ENCODE data around the gene ADAMTS5. TPM values are rescaled to one million over a fixed set of nuclear protein-coding genes. Genes with fewer than 3 reads are reported as not detected.

ADAMTS5 gene
- total RNA-seq, 1 donor from 2014 or later: 62.8 TPM

DNA sequence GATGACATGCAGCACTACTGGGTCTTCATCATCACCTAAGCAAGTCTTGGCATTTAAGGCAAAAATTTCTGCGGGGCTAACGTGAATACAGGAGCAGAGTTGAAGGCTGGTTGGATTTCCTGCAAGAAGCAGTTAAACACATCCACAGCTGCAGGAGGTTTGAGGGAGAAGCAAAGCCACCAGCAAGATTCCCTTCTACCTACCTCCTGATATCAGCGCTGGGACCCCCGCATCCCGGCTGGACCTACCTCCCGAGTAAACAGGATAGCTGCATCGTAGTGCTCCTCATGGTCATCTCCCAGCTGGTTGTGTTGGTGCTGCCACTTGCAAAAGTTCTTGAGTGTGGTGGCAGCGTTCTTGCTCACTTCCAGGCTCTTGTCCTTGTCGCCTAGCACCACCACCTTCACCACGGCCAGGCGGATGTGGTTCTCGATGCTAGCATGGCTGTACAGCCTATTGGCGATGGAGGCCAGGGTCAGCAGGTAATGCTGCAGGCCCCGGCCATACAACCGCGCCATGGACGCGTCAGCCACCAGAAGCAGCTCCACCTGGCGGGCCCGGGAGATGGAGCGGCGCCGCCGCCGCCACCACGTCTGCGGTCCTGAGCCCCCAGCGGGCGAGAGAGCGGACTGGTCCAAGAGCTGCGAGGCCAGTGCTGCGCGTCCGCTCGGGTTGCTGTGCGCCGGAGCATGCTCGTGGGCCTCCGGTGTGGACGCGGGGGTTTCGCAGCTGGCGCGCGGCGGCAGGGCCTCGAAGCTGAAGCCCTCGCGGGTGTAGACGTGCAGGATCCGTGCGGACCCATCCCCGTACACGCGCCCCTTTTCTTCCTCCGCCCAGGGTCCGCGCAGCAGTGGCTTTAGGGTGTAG is 1.6 kb downstream of the ADAMTS5 start:
- peaks cover 30% of the 10 kb centered on the region for H3K36me3 Mint-ChIP-seq (ENCODE audit: unreplicated experiment)
- TF ChIP-seq, protein P1, sequence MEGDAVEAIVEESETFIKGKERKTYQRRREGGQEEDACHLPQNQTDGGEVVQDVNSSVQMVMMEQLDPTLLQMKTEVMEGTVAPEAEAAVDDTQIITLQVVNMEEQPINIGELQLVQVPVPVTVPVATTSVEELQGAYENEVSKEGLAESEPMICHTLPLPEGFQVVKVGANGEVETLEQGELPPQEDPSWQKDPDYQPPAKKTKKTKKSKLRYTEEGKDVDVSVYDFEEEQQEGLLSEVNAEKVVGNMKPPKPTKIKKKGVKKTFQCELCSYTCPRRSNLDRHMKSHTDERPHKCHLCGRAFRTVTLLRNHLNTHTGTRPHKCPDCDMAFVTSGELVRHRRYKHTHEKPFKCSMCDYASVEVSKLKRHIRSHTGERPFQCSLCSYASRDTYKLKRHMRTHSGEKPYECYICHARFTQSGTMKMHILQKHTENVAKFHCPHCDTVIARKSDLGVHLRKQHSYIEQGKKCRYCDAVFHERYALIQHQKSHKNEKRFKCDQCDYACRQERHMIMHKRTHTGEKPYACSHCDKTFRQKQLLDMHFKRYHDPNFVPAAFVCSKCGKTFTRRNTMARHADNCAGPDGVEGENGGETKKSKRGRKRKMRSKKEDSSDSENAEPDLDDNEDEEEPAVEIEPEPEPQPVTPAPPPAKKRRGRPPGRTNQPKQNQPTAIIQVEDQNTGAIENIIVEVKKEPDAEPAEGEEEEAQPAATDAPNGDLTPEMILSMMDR (IDR thresholded peaks at IDR 0.05): peak; percentile 55
- peak; percentile 85 for DNase-seq (ENCODE audit: extremely low spot score, unreplicated experiment)
- H3K4me3 Mint-ChIP-seq (ENCODE audit: unreplicated experiment): peak overlapping the region; percentile 98
- no peaks in the 10 kb centered on the region for H3K27me3 Mint-ChIP-seq (ENCODE audit: unreplicated experiment)
- peaks cover 34% of the 10 kb centered on the region for H3K4me1 Mint-ChIP-seq (ENCODE audit: unreplicated experiment)
- no peaks in the 10 kb centered on the region for H3K9me3 Mint-ChIP-seq (ENCODE audit: unreplicated experiment)
- peak overlapping the region; percentile 82 for H3K27ac Mint-ChIP-seq (ENCODE audit: unreplicated experiment)

DNA sequence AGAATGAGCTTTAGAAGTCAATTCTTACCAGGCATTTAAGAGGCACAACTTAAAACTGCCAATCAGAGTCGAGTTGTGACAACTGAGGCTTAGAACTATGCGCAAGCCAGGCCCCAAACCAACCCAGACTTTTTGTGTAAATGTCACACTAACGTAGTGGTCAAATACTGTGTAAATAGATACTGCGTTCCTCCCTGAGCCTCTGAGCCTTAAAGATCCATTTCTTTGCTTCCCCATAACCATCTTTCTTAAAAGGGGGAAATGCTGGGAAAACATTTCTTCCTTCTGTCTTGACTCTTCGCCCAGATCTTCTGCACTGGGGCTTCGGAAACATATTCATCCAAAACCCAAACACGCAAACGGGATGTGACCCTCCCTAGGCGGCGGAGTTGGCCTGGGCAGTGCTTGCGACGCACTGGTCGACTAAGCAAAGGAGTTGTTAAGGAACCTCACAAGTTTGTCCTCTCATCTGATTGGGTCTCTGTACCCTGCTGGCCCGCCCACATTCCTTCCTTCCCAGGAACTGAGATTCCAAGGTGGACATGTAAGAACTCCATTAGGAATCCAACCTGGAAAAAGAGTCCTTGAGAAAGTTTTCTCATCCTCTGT is 2.6 kb downstream of the ADAMTS5 start:
- TF ChIP-seq, protein P1 (IDR thresholded peaks at IDR 0.05): no peak
- Mint-ChIP-seq H3K4me1 (ENCODE audit: unreplicated experiment) (peaks cover 31% of the 10 kb centered on the region), H3K4me3 (ENCODE audit: unreplicated experiment) (peak overlapping the region; percentile 98), H3K36me3 (ENCODE audit: unreplicated experiment) (peaks cover 30% of the 10 kb centered on the region), H3K27me3 (ENCODE audit: unreplicated experiment) (no peaks in the 10 kb centered on the region), H3K9me3 (ENCODE audit: unreplicated experiment) (no peaks in the 10 kb centered on the region), H3K27ac (ENCODE audit: unreplicated experiment) (peak overlapping the region; percentile 82)
- no peak for DNase-seq (ENCODE audit: extremely low spot score, unreplicated experiment)

DNA sequence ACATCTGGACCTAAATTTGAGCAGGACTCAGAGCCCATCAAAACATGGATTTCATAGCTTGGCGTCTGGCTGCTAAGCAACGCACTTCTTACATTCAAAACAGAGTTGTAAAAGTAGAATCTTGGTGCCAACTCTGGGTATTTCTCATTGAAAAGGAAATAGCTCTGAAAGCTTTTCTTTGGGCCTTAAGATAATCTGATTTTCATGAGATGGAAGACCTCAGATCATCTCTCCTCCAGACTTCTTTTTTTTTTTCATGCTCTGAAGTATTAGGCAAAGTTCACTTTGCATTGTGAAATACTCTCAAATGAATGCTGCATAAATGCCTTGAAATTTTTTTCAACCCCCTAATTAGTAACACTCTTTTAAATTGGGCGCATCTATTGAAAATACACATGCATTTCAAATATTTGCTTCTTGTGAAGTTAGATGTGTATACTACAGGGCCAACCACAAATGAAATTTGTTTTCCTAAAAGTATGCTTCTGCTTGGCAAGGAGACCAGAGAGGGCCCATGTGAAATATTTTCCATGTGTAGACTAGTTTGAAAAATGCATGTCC is 4.2 kb downstream of the ADAMTS5 start:
- H3K9me3 Mint-ChIP-seq (ENCODE audit: unreplicated experiment): no peaks in the 10 kb centered on the region
- peak overlapping the region; percentile 72 for H3K27ac Mint-ChIP-seq (ENCODE audit: unreplicated experiment)
- TF ChIP-seq, protein P1 (IDR thresholded peaks at IDR 0.05): no peak
- H3K4me1 Mint-ChIP-seq (ENCODE audit: unreplicated experiment): peaks cover 23% of the 10 kb centered on the region
- no peak for DNase-seq (ENCODE audit: extremely low spot score, unreplicated experiment)
- H3K36me3 Mint-ChIP-seq (ENCODE audit: unreplicated experiment): peaks cover 37% of the 10 kb centered on the region
- no peaks in the 10 kb centered on the region for H3K27me3 Mint-ChIP-seq (ENCODE audit: unreplicated experiment)
- H3K4me3 Mint-ChIP-seq (ENCODE audit: unreplicated experiment): peak overlapping the region; percentile 98

DNA sequence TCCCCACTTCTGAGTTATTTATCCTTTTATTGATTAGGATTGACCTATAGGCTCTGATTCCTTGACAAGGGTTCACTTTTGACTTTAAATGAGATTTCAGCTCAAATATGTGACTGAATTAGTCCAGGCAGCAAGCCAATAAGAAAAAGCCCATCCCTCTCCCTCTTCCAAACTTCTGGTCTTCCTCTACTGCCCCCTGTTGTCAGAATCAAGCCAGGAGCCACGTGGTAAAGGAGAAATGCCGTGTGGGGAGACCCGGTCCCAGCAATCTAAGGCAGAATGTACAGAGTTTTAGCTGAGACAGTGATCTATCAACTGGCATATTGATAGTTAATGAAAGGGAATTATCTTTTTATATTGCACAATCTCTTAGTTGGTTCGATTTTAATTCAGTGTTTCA is 5.2 kb downstream of the ADAMTS5 start:
- peak overlapping the region; percentile 38 for H3K27ac Mint-ChIP-seq (ENCODE audit: unreplicated experiment)
- DNase-seq (ENCODE audit: extremely low spot score, unreplicated experiment): no peak
- TF ChIP-seq, protein P1 (IDR thresholded peaks at IDR 0.05): peak; percentile 41
- H3K27me3 Mint-ChIP-seq (ENCODE audit: unreplicated experiment): no peaks in the 10 kb centered on the region
- peak overlapping the region; percentile 98 for H3K4me3 Mint-ChIP-seq (ENCODE audit: unreplicated experiment)
- H3K9me3 Mint-ChIP-seq (ENCODE audit: unreplicated experiment): no peaks in the 10 kb centered on the region
- peaks cover 47% of the 10 kb centered on the region for H3K36me3 Mint-ChIP-seq (ENCODE audit: unreplicated experiment)
- peaks cover 19% of the 10 kb centered on the region for H3K4me1 Mint-ChIP-seq (ENCODE audit: unreplicated experiment)

DNA sequence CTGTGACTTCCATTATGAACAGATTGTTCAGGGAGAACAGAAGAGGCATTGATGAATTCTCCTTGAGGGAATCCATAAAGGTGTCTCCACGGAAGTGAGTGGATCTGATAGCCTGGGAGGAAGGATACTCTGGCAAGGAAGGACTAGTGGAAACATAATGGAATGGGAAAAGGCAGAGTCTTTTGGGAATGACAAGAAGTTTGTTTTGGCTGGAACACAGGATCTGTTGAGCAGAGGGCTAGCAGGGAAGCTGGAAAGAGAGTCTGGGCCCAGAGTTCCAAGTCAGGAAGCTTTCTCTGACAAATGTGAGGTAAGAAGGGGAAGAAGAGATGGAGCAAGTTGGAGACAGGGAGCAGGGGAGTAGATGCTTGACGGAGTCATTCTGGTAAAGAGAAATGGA is 8.1 kb downstream of the ADAMTS5 start:
- Mint-ChIP-seq H3K36me3 (ENCODE audit: unreplicated experiment) (peaks cover 58% of the 10 kb centered on the region), H3K9me3 (ENCODE audit: unreplicated experiment) (no peaks in the 10 kb centered on the region), H3K27ac (ENCODE audit: unreplicated experiment) (no peak overlapping the region), H3K4me1 (ENCODE audit: unreplicated experiment) (peaks cover 13% of the 10 kb centered on the region), H3K27me3 (ENCODE audit: unreplicated experiment) (no peaks in the 10 kb centered on the region), H3K4me3 (ENCODE audit: unreplicated experiment) (no peak overlapping the region)
- DNase-seq (ENCODE audit: extremely low spot score, unreplicated experiment): no peak
- TF ChIP-seq, protein P1 (IDR thresholded peaks at IDR 0.05): no peak

Data from osteocyte (in vitro differentiated cells).